8988T (cell line): ENCODE measurements around the gene IQSEC1.

Experiments
- DNase-seq: peaks from one replicate; pipeline ENCODE4 v3.0.0; 2011

Gene IQSEC1

DNA sequence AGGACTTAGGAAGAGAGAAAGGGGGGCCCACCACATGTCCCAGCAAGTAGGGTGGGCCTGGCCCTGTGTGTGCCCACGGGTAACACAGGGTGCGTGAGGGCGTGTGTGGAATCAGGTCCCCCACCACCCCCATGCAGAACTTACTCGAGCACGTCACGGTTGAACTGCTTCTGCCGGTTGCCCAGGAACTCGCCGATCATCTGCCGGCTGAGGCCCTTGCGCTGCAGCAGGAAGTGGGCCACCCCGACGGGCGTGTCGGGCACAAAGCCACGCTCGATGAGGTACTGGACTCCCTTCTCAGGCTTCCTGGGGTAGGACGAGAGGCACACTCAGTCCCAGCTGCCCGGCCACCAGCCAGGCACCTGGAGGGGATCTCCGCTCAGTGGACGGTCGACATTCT is 148.8 kb downstream of the IQSEC1 start:
- no peak for DNase-seq

DNA sequence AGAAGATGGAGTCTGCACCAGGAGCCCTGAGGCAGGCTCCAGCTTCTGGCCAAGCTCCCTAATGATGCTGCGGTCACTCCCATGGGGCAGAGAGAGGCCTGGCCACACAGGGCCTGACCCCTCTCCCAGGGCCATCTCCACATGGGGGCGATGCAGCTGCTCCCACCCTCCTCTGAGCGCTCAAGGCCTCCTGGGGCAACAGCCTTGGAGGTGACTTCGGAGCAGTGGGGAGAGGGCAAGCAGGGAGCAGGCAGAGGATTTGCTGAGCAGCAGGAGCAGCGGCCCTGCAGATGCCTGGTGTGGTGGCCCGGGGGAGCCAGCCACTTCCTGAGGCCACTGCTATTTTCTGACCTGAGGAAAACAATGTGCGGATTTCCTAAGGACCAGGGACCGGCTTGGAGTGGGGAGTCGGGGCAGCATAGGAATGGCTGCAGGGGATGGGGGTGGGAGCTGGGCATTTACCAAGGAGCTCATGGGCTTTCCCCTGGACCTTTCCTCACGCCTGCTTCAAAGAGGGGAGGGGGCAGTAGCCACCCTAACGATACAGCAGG is 150.3 kb downstream of the IQSEC1 start:
- DNase-seq, result no peak

- DNase-seq, result no peak
Observed at GRCh38 chr3:12922306-12922705, 150.9 kb downstream of the IQSEC1 start.

- DNase-seq, result no peak
Observed at GRCh38 chr3:12921736-12922135, 151.5 kb downstream of the IQSEC1 start.

DNA sequence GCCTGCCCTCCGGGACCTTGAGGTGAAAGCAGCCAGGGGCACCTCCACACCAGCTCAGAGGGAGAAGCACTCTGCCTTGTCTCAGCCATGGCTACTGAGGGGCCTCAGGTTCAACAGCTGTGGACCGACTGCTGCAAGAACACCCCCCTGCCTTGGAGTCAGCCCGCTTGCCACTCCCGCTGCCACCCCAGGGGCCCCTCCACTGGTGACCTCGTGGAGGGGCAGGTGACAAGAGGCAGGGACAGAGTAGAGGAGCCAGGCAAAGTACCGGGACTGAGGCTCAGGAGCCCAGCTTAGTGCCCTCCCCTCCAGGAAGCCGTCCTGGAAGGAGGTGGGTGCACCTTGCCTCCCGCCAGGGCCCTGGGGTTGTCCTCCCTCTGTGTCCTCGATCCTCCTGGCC is 152.3 kb downstream of the IQSEC1 start:
- DNase-seq, result no peak

DNA sequence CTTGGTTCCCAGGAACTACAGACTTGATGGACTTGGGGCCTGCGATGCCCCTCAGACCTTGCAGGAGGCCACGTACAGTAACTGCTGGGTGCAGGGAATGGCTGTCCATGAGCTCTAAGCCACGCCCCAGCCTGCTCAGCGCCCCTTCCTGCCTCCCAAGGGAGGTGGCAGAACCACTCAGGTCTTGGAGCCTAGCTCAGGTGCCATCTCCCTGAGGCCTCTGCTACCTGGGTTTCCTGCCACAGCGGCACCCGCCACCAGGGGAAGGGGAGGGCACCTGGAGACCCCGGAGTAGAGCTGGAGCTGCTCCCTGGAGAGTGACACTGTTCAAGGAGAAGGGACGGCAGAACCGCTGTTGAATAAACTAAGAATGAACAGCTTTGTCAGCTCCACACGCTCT is 154.0 kb downstream of the IQSEC1 start:
- DNase-seq, result no peak

- DNase-seq, result no peak
Observed at GRCh38 chr3:12918231-12918630, 155.0 kb downstream of the IQSEC1 start.

GRCh38 chr3:12916159-12916558 is 157.1 kb downstream of the IQSEC1 start:
- no peak for DNase-seq

- no peak for DNase-seq
Observed at GRCh38 chr3:12914088-12914487, 159.1 kb downstream of the IQSEC1 start.

DNA sequence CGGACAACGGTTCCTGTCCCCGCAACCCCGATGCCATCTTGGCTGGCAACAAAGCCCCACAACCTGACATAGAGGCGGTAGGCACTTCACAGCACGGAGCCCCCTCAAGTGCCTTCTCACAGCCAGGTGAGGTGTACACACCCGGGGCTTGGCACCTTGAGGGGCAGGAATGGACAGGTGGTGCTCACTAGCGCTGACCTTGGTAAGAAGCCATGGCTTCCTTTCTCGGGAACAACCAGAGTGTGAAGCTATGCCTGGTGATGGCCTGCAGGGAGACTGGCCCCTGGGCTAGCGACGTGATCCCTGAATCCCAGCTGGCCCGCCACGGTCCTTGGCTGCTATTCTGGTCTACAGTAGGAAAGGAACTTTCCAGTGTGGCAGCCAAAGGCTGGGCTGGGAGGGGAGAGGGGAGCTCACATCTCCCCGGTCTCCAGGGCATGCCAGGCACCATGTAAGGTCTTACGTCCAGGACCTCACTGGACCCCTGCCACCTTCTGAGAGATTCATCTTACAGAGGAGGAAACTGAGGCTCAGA is 161.3 kb downstream of the IQSEC1 start:
- no peak for DNase-seq

- no peak for DNase-seq
Observed at GRCh38 chr3:12910356-12911099, 162.7 kb downstream of the IQSEC1 start.

DNA sequence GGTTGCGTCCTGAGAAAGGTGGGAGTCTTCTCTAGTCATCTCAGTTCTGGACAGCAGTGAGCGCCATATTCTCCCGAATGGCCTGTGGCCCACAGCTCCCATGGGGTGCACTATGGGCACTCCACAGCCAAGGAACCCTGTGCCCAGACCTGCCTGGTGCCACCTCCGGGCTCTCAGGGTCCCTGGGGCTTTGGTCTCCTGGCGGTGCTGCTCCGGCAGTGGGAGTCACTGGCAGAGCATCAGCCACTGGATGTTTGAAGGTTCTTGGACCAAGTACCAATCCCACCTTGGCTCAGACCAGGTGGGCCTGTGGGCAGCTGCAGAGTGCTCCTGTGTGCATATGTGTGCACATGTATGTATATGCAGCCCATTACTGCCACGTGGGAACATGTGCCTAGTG is 163.5 kb downstream of the IQSEC1 start:
- no peak for DNase-seq

- DNase-seq, result no peak
Observed at GRCh38 chr3:12908859-12909258, 164.4 kb downstream of the IQSEC1 start.

- no peak for DNase-seq
Observed at GRCh38 chr3:12908136-12908730, 165.0 kb downstream of the IQSEC1 start.

- no peak for DNase-seq
Observed at GRCh38 chr3:12907729-12908128, 165.5 kb downstream of the IQSEC1 start.

- no peak for DNase-seq
Observed at GRCh38 chr3:12907296-12907695, 165.9 kb downstream of the IQSEC1 start.

DNA sequence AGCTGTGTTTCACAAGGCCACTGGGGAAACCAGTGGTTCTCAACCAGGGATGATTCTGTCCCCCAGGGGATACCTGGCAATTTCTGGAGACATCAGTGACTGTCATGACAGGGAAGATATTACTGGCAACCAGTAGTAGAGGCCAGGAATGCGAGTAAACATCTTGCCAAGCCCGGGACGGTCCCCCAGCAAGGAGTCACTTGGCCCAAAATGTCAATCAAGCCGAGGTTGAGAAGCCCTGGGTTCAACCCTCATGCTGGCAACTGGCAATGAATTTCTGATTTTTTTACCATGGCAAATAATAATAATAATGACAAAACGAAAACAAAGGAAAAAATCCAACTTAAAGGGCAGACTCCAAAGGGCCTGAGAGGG is 166.3 kb downstream of the IQSEC1 start:
- DNase-seq, result no peak

DNA sequence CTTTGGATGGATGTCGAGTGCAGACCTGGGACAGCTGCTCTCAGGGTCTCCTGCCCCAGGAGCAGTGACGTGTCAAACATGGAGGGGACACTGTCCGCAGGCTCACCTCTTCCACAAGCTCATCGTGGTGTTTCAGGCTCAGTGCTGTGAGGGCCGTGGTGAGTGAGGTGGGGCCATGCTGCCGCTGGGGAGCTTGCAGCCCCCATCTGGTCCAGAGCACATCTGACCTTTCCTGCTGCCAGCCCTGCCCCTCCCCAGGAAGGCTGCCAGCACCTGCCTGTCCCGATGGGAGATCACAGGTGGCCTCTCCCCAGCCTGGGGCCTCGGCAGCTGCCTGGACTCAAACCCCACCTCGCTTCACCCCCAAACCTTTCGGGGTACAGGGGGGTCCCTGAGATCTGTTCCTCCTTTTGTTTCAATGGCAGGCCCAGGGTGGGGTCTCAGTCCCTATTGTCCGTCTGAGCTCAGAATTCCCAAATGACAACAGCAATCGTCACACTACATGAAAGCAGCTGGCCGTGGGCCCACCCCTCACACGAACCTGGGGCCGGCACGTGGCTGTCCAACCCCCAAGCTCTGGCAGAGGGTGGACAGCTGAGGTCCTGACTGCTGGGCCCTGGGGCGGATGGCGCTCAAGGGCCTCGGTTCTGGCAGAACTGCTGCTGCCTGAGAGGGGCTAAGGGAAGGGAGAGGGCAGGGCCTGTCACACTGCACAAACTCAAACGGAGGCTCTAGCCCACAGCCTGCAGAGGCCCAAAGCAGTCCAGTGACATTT is 166.9 kb downstream of the IQSEC1 start:
- no peak for DNase-seq

- no peak for DNase-seq
Observed at GRCh38 chr3:12905316-12906071, 167.7 kb downstream of the IQSEC1 start.

GRCh38 chr3:12904951-12905315 is 168.3 kb downstream of the IQSEC1 start:
- DNase-seq, result no peak

DNA sequence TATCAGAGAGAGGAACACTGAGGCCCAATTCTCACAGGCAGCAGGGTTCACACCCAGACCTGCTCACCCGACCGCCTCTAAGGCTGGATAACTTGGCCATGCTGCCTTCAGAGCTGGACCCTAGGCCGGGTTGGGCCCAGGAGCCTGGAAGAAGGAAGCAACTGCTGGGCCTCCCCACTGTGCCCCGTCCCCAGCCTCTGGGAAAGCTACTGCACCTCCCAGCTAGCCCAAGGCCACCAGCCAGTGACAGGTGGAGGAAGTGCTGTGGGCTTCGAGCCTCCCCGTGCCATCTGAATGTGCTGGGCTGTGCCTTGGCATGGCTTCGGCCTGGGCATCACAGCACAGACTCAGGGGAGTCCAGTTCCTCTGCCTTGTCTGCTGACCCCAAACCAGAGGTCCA is 169.3 kb downstream of the IQSEC1 start:
- no peak for DNase-seq

DNA sequence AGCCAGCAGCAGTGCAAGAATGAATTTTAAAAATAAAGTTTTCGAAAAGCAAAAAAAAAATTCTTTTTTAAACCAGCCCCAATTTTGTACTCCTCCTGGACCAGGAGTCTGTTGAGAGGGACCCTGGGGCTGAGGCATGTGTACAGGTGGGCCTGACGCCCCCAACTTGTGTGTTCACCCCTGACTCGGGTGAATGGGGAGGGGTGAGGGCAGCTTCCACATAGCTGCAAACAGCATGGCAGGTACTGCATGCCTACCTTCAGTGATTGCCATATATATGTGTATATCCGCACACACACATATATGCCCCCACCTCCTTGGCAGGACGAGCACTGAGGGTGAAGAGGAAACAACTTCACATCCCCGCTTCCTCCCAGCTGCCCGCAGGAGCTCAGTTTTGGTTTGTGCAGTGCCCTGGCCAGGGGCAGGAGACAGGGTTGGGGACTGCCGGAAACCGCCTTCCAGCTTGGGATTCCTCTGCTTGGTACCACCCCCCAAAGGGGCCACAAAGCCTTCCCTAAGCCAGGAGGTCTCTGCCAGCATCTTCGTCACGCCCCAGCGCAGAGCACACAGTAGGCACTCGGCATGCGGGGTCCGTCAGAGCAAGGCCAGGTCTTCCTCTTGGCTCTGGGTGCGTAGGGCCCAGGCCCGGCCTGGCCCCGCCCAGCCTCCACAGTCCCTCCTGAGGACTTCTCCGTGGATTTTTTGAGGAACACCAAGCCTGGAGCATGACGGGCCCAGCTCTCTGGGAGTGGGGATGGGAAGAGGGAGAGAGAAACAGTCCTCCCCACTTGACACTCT is 170.0 kb downstream of the IQSEC1 start:
- no peak for DNase-seq
